GM21526 (cell line): ENCODE measurements around the gene ELF4.
A peak's percentile ranks its signal among the peaks of the same experiment; 100 is the strongest.

Source experiments
- ATAC-seq: cut with Tn5 transposase; IDR thresholded peaks from one replicate; pipeline ENCODE4 v1.9.1; 2021; ENCODE audit warnings: moderate library complexity; ENCODE audit not compliant: unreplicated experiment, low FRiP score

Gene ELF4

DNA sequence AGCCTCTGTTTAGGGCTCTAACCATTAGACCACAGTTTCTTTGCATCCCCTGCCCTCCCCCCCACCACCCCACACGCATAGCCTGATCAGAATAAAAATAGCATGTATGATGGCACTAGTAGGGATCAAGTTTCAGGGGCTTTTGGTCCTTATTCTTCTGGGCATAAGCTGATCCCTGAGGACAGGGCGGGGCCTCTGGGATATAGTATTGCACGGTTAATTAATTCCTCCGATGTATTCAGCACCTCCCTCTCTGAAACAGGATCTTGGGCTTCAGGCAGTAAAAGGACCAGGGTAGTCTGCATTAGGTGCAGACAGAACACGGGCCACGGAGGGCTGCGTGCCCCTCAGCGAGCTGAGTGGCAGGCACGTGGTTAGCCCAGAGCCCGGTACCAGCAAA, 57.1 kb downstream of the ELF4 start:
- ATAC-seq: no peak

DNA sequence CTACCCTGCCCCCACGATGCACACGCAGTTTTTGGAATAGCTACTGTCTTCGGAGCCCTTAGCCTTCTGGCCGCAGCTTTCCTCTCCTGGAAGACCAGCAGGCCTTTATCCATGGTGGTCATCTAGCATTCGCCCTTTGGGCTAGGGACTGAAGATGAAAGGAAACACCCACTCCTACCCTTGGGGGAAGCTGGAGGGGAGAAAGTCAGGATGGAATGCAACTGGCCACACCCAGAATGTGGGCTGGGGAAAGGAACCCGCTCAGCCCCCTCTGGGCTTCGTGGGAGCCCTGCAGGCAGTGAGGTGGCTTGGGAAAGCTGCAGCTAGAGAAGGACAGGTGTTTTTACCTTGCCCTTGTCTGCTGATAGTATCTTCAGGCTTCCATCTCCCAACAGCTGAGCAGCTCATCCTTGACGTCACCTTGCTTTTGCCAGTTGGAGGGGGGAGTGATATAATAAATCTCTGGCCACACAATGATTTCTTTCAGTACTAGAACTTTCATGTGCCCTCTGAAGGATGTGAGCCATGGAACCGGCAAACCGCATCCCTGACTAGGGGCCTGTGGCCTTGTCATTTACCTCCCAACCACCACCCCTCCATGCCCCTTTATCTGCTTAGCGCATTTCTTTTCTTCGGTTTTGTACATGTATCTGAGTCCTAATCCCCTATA, 59.0 kb downstream of the ELF4 start:
- no peak for ATAC-seq

DNA sequence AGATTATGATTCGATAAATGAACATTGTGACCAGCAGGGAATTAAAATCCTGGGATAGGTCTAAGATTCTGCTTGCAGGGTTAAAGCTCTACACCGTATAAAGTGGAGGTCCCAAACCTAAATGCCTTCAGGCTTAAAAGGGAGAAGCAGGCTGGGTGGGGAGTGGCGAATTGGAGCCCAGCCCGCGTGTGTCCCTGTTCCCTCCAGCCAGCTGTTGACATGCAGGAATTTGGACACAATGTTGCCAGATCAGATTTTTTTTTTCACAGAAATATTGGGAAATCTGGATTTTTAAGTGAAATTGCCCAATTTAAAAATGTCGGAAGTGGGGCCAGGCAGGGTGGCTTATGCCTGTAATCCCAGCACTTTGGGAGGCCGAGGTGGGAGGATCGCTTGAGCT, 60.5 kb downstream of the ELF4 start:
- no peak for ATAC-seq

DNA sequence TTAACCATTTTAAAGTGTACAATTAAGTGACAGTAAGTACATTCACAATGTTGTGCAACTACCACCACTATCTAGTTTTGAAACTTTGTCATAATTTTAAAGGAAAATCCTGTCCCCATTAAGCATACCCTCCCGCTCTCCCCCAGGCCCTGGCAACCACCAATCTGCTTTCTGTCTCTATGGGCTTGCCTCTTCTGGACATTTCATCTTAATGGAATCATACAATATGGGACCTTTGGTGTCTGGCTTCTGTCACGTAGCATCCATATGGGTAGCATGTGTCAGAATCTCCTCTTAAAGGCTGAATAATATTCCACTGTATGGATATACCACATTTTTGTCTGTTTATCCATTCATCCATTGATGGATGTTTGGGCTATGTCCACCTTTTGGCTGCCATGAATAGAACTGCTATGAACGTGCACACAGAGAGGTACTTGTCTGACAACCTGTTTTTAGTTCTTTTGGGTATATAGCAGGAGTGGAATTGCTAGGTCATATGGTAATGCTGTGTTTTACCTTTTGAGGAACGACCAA, 61.5 kb downstream of the ELF4 start:
- no peak for ATAC-seq

DNA sequence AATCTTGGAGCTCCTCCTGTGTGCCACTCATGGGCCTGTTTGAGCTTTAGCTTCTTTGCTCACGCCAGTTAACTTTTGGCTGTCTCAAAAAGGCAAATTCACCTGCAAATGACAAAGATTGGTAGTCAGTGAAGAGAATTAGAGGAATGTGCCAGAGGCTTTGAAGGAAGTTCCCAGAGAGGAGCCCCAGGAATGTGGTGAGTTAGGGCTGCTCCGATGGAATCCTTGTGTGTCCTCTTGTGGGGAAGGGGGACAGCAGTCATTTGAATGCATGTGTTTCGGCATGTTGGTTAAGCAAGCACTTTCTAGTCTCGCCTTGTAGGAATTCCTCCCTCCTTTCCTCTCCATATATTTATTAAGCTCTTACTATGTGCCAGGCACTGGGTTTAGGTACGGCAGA, 62.9 kb downstream of the ELF4 start:
- no peak for ATAC-seq

DNA sequence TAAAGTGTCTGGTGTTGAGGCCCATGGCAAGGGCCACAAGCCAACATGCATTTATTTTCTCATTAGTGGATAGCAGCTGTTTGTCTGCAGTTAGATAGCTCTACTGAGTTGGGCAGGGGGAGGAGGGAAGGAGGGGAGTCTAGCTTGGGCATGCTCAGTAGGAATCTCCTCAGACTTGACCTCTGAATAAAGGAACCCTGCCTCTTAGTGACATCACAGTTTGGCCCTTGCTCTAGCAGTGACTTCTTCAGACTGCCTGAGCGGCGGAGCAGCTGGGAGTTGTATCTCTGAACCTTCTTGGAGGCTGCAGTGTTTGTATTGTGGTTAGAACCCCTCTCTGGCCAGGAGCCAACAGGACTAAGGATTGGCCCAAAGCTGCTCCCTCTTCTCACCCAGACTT, 70.5 kb downstream of the ELF4 start:
- no peak for ATAC-seq

DNA sequence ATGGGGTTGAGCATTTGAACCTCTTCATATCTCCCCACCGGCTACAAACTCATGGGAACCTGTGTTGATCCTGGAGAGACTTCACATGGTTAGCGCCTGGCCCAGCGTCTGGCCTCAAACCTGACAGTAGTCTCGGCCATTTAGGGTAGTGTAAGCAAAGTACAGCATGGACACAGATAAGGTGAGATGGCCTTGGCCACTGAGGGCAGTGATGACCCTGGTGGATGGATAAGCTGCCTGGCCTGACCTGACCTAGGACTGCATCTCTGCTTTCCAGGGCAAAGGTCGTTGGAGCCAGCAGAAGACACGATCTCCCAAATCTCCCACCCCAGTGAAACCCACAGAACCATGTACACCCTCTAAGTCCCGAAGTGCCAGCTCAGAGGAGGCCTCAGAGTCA, 76.1 kb downstream of the ELF4 start:
- ATAC-seq: no peak

DNA sequence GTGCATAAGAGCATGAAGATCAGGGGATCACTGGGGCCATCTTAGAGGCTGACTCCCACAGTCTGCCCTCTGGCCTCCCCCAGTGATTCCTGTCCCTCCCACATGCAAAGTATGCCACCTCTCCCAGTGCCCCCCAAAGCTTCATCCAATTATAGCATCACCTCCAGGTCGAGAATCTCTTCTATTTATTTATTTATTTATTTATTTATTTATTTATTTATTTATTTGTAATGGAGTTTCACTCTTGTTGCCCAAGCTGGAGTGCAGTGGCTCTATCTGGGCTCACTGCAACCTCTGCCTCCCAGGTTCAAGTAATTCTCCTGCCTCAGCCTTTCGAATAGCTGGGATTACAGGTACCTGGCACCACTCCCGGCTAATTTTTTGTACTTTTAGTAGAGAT, 77.7 kb downstream of the ELF4 start:
- ATAC-seq: no peak

DNA sequence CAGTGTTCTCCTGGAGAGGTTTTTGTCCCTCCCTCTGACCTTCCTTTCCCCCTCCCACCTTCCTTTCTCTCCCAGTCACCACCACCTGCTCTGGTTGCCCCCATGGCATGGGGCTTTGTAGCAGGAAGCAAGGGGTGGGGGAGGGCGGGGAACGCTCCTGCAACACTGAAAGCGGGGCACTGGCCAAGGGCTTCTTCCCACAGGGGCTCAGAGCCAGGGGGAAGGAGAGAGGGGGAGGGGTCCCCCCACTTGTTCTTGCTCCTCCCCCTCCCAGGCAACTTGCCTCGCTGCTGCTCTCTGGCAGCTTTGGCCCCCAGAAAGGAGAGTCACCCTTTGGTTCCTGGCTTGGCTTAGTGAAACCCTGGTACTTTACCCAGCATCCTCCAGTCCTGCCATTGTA, 79.5 kb downstream of the ELF4 start:
- ATAC-seq: no peak

DNA sequence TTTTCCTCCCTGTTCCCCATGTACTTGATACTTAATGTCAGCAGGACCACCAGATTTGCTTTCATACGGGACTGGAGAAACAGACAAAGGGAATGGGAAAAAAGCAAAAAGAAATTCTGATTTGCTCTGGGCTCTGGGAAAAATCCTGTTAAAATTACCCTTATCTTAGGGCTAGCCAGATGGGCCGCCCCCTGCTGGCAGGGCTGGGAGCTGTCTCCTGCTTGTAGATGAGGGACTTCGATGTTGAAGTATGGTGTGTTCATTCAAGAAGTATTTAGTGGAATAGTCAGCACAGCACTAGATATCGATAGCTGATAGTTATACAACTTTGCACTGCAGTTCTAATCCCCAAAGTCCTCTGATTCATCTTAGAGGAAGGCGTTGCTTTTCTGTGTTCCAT, 82.1 kb downstream of the ELF4 start:
- ATAC-seq: no peak

DNA sequence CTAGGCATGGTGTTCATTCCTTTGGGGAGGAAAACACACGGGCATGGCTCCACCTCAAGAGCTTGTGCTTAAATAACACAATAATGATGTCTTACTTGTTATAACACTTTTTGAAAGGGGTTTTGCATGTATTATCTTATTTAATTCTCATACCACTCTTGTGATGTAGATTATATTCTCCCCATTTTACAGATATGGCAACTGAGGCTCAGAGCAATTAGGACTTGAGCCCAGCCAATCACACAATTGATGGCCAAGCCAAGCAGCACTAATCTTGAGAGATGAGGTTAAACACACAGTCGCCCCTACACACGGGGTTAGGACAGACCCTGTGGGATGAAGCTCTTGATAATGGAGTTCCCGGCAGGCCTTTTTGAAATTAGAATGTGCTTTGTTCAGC, 82.7 kb downstream of the ELF4 start:
- no peak for ATAC-seq

DNA sequence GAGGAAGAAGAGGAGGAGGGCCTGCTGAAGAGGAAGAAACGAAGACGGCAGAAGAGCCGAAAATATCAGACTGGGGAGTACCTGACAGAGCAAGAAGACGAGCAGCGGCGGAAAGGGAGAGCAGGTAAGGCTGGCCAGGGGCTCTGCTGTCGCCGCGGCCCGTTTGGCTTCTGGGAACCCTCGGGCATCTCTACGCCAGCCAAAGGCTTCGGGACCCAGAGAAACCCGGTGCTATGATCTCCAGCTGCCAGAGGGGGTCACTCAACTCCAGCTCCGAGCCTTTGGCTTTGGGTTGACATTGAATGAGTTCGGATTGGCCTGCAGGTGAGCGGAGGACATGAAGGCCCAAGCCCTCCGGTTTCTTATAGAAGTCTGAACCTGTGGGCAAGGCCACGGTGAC, 85.0 kb downstream of the ELF4 start:
- no peak for ATAC-seq

DNA sequence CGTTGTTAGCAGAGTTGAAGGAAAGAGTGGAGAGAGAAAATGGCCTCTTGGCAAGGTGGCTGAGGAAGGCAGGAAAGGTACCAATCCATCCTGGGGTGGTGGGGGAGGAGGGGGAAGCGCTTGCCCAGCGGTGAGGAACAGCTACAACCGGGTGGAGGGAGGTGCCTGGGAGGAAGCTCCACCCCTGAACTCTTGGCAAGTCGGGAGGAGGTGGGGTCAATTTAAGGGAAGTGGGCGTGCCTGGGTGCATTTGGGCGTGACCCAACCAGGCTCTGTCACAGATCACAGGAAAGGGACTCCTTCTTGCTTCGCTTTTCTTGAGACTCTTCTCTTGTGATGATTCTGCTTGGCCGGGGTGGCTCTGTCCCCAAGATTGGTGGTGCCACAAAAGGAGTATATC, 86.2 kb downstream of the ELF4 start:
- ATAC-seq: peak; percentile 96

DNA sequence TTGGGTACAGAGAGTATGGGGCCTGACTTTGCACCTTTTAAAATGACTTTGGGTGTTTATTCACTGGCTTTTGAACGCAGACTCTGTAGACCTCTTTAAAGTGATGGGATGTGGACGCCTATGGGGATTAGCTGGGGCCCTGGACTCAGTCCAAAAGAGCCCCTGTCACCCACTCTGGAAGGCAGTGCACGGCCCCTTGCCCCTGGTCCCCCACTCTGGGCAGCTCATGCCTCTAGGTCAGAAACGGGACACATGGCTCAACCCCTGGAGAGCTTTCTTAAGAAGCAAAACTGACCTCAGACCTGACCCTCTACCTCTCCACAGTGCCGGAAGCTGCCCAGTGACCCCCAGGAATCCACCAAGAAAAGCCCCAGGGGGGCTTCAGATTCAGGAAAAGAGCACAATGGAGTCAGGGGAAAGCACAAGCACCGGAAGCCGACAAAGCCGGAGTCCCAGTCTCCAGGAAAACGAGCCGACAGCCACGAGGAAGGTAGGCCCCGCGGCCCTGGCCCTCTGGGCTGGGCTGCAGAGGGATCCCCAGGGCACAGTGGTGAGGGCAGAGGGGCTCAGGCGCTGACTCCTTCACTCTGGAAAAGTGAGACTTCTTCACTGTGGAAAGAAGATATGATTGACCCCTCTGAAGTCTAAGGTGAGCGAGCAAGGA, 89.5 kb downstream of the ELF4 start:
- no peak for ATAC-seq

DNA sequence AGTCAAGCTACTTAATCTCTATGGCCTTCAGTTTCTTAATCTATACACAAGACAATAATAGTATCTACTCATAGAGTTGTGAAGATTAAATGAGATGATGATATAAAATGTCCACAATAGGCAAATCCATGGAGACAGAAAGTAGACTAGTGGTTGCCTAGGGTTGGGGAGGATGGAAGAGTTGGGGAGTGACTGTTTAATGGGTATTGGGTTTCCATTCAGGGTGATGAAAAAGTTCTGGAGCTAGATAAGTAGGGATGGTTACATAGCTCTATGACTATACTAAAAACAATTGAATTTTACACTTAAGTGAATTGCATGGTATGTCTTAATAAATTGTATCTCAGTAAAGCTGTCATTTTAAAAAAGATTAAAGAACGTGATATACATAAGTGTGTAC, 92.2 kb downstream of the ELF4 start:
- ATAC-seq: no peak

DNA sequence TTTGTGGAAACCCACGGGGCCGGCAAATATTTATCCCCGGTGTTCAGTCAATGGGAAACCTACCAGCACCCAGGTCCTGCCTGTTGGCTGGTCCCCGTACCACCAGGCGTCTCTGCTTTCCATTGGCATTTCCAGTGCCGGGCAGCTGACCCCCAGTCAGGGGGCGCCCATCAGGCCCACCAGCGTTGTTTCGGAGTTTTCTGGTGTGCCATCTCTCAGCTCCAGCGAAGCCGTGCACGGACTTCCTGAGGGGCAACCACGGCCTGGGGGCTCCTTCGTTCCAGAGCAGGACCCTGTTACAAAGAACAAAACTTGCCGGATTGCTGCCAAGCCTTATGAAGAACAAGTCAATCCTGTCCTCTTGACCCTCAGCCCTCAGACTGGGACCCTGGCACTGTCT, 95.1 kb downstream of the ELF4 start:
- no peak for ATAC-seq
